Tibial artery (tissue), 4 donors: Measurements from ENCODE around the gene TYMS.

ENCODE experiments used
- DNase-seq, 2 donors: peaks; one replicate each; pipeline ENCODE4 v3.0.0-alpha.2; 2019
- H3K27ac ChIP-seq, 2 donors: fragments of 200-600 bp; sonication (generic) in 1 of 2; 1 replicate in 1 of 2; 2 replicates in 1 of 2; pipeline ENCODE4 v1.5.1; 2018 to 2019; ENCODE audit warnings: mild to moderate bottlenecking in 1 of 2
- H3K27me3 ChIP-seq, 2 donors: fragments of 200-600 bp; sonication (generic) in 1 of 2; one replicate each; pipeline versions ENCODE4 v1.5.1 to v1.6.0; 2016 to 2019
- H3K36me3 ChIP-seq, 3 donors: fragments of 200-600 bp; sonication (generic) in 2 of 3; one replicate each; pipeline ENCODE4 v1.5.1; 2016 to 2019; ENCODE audit warnings: mild to moderate bottlenecking in 2 of 3
- H3K4me1 ChIP-seq, 4 donors: fragments of 200-600 bp; sonication (generic) in 2 of 4; 1 replicate in 3 of 4; 2 replicates in 1 of 4; pipeline ENCODE4 v1.5.1; 2016 to 2019
- H3K4me3 ChIP-seq, 2 donors: fragments of 200-600 bp; sonication (generic) in 1 of 2; 1 replicate in 1 of 2; 2 replicates in 1 of 2; pipeline ENCODE4 v1.5.1; 2018 to 2019; ENCODE audit warnings: mild to moderate bottlenecking in 2 of 2
- H3K9me3 ChIP-seq, 3 donors: fragments of 200-600 bp; sonication (generic) in 1 of 3; one replicate each; pipeline ENCODE4 v1.5.1; 2016 to 2019
- CTCF ChIP-seq, 2 experiments: fragments of 200-600 bp in 1 of 2; fragments of 450-650 bp in 1 of 2; IDR thresholded peaks; one replicate each; pipeline ENCODE4 v1.5.1; 2017 to 2019; ENCODE audit warnings: antibody characterized with exemption in 2 of 2, mild to moderate bottlenecking in 1 of 2, moderate library complexity in 1 of 2
- intact Hi-C: fragments of 100-400 bp; cut with DNase I; formaldehyde crosslinking; loops from one replicate; pipeline ENCODE4 v1.15.0; 2023; ENCODE audit warnings: low total_unique reads

Gene TYMS

GRCh38 chr18:692824-693223, 35.4 kb downstream of the TYMS start:
- Histone ChIP-seq H3K27me3 (no peaks in the 10 kb centered on the region), H3K36me3 (peaks cover 3 to 69% (median 27%) of the 10 kb centered on the region in 3 donors), H3K27ac (no peak overlapping the region), H3K9me3 (no peaks in the 10 kb centered on the region), H3K4me1 (no peaks in the 10 kb centered on the region), H3K4me3 (no peak overlapping the region)
- TF ChIP-seq CTCF (IDR thresholded peaks at IDR 0.05) = no peak
- no peak for DNase-seq
- intact Hi-C loops = no loop called here

GRCh38 chr18:693466-694187, 36.2 kb downstream of the TYMS start:
- Histone ChIP-seq H3K4me3 (no peak overlapping the region), H3K27ac (no peak overlapping the region), H3K27me3 (no peaks in the 10 kb centered on the region), H3K4me1 (no peaks in the 10 kb centered on the region), H3K9me3 (no peaks in the 10 kb centered on the region), H3K36me3 (peaks cover 3 to 69% (median 27%) of the 10 kb centered on the region in 3 donors)
- no peak for DNase-seq
- no peak for TF ChIP-seq CTCF (IDR thresholded peaks at IDR 0.05)
- intact Hi-C loops = no loop called here

GRCh38 chr18:697012-697411, 39.6 kb downstream of the TYMS start:
- Histone ChIP-seq H3K4me1 (no peaks in the 10 kb centered on the region), H3K27me3 (no peaks in the 10 kb centered on the region), H3K27ac (no peak overlapping the region), H3K4me3 (no peak overlapping the region), H3K9me3 (no peaks in the 10 kb centered on the region), H3K36me3 (peaks cover 3 to 58% (median 22%) of the 10 kb centered on the region in 3 donors)
- intact Hi-C loops = no loop called here
- no peak for TF ChIP-seq CTCF (IDR thresholded peaks at IDR 0.05)
- DNase-seq = no peak

DNA sequence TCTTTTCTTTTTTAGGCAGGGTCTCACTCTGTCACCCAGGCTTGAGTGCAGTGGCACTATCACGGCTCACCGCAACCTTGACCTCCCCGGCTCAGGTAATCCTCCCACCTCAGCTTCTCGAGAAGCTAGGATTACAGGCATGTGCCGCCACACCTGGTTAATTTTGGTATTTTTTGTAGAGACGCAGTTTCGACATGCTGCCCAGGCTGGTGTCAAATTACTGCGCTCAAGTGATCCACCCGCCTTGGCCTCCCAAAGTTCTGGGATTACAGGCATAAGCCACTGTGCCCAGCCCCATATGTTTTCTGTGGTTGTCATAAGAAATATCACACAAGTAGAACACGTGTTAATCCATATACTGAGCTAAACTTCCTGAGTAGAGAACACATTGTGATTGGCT, 40.3 kb downstream of the TYMS start:
- no peak for TF ChIP-seq CTCF (IDR thresholded peaks at IDR 0.05)
- no peak for DNase-seq
- intact Hi-C loops = no loop called here
- Histone ChIP-seq H3K27ac (no peak overlapping the region), H3K36me3 (peaks cover 3 to 50% (median 16%) of the 10 kb centered on the region in 3 donors), H3K4me1 (peaks cover 0 to 4% (median 0%) of the 10 kb centered on the region in 4 donors), H3K27me3 (no peaks in the 10 kb centered on the region), H3K4me3 (no peak overlapping the region), H3K9me3 (no peaks in the 10 kb centered on the region)

- intact Hi-C loops = no loop called here
- no peak for DNase-seq
- no peaks in the 10 kb centered on the region for H3K27me3 ChIP-seq
- H3K27ac ChIP-seq = no peak overlapping the region
- no peak for TF ChIP-seq CTCF (IDR thresholded peaks at IDR 0.05)
- no peaks in the 10 kb centered on the region for H3K9me3 ChIP-seq
- H3K4me1 ChIP-seq = peaks cover 0 to 4% (median 0%) of the 10 kb centered on the region in 4 donors
- no peak overlapping the region for H3K4me3 ChIP-seq
- peaks cover 0 to 45% (median 0%) of the 10 kb centered on the region in 3 donors for H3K36me3 ChIP-seq
Observed at GRCh38 chr18:703213-703967, 45.9 kb downstream of the TYMS start.
